ENCODE results near the gene NR1I2.
A peak's percentile ranks its signal among the peaks of the same experiment; 100 is the strongest.

The NR1I2 gene

GRCh38 chr3:119819806-119820205, 37.9 kb downstream of the NR1I2 start:
- no peak for DNase-seq (ENCODE audit: low spot score)

- DNase-seq (ENCODE audit: low spot score) = no peak
These were observed 43.9 kb downstream of the NR1I2 start for GRCh38 chr3:119825820-119826219.

- DNase-seq (ENCODE audit: low spot score) = no peak
These were observed 45.1 kb downstream of the NR1I2 start for GRCh38 chr3:119826711-119827608.

- no peak for DNase-seq (ENCODE audit: low spot score)
These were observed 47.5 kb downstream of the NR1I2 start for GRCh38 chr3:119829420-119829819.

- DNase-seq (ENCODE audit: low spot score) = no peak
These were observed 49.1 kb downstream of the NR1I2 start for GRCh38 chr3:119831022-119831421.

- peak; percentile 84 for DNase-seq (ENCODE audit: low spot score)
These were observed 50.1 kb downstream of the NR1I2 start for GRCh38 chr3:119831941-119832371.

GRCh38 chr3:119834754-119835370, 53.0 kb downstream of the NR1I2 start:
- DNase-seq (ENCODE audit: low spot score) = no peak

- DNase-seq (ENCODE audit: low spot score) = no peak
These were observed 53.7 kb downstream of the NR1I2 start for GRCh38 chr3:119835556-119835955.

- no peak for DNase-seq (ENCODE audit: low spot score)
These were observed 60.0 kb downstream of the NR1I2 start for GRCh38 chr3:119841808-119842471.

GRCh38 chr3:119849126-119849525, 67.2 kb downstream of the NR1I2 start:
- no peak for DNase-seq (ENCODE audit: low spot score)

- DNase-seq (ENCODE audit: low spot score) = no peak
These were observed 74.8 kb downstream of the NR1I2 start for GRCh38 chr3:119856695-119857094.

GRCh38 chr3:119858957-119859356, 77.1 kb downstream of the NR1I2 start:
- DNase-seq (ENCODE audit: low spot score) = no peak

- DNase-seq (ENCODE audit: low spot score) = no peak
These were observed 77.8 kb downstream of the NR1I2 start for GRCh38 chr3:119859728-119860127.

- no peak for DNase-seq (ENCODE audit: low spot score)
These were observed 79.8 kb downstream of the NR1I2 start for GRCh38 chr3:119861681-119862080.

GRCh38 chr3:119862616-119863015, 80.7 kb downstream of the NR1I2 start:
- DNase-seq (ENCODE audit: low spot score) = no peak

GRCh38 chr3:119864476-119864875, 82.6 kb downstream of the NR1I2 start:
- DNase-seq (ENCODE audit: low spot score) = no peak
